GM18526 (cell line): ENCODE results near the gene SPTBN1.

Experiments
- POLR2A ChIP-seq: IDR thresholded peaks from 3 replicates; pipeline ENCODE4 v1.6.1; 2011; ENCODE audit not compliant: insufficient read length; ENCODE audit errors: extremely low read depth

SPTBN1 gene

GRCh38 chr2:54480025-54480424 is 23.9 kb downstream of the SPTBN1 start:
- no peak for TF ChIP-seq POLR2A

GRCh38 chr2:54481686-54482085 is 25.6 kb downstream of the SPTBN1 start:
- no peak for TF ChIP-seq POLR2A

GRCh38 chr2:54482715-54483114 is 26.6 kb downstream of the SPTBN1 start:
- TF ChIP-seq POLR2A = no peak

- no peak for TF ChIP-seq POLR2A
These were observed 27.3 kb downstream of the SPTBN1 start for GRCh38 chr2:54483426-54483825.

GRCh38 chr2:54486766-54487165 is 30.6 kb downstream of the SPTBN1 start:
- no peak for TF ChIP-seq POLR2A

- no peak for TF ChIP-seq POLR2A
These were observed 34.7 kb downstream of the SPTBN1 start for GRCh38 chr2:54490863-54491262.

GRCh38 chr2:54492335-54492734 is 36.2 kb downstream of the SPTBN1 start:
- TF ChIP-seq POLR2A = no peak

- no peak for TF ChIP-seq POLR2A
These were observed 38.0 kb downstream of the SPTBN1 start for GRCh38 chr2:54494087-54494486.

GRCh38 chr2:54496920-54497319 is 40.8 kb downstream of the SPTBN1 start:
- TF ChIP-seq POLR2A = no peak

GRCh38 chr2:54497763-54498680 is 41.9 kb downstream of the SPTBN1 start:
- no peak for TF ChIP-seq POLR2A

GRCh38 chr2:54499661-54500060 is 43.5 kb downstream of the SPTBN1 start:
- TF ChIP-seq POLR2A = no peak

- TF ChIP-seq POLR2A = no peak
These were observed 44.5 kb downstream of the SPTBN1 start for GRCh38 chr2:54500404-54501205.

GRCh38 chr2:54502731-54503130 is 46.6 kb downstream of the SPTBN1 start:
- no peak for TF ChIP-seq POLR2A

GRCh38 chr2:54503192-54503591 is 47.1 kb downstream of the SPTBN1 start:
- no peak for TF ChIP-seq POLR2A

- TF ChIP-seq POLR2A = no peak
These were observed 47.7 kb downstream of the SPTBN1 start for GRCh38 chr2:54503828-54504227.

- no peak for TF ChIP-seq POLR2A
These were observed 48.7 kb downstream of the SPTBN1 start for GRCh38 chr2:54504866-54505265.
